ENCODE measurements around the gene ANKK1. TPM values are rescaled to one million over a fixed set of nuclear protein-coding genes. Genes with fewer than 3 reads are reported as not detected.

Gene ANKK1
- total and polyA plus RNA-seq, 10 of the 15 experiments (the other 5 are each of a cell fraction or from before 2014, with no cell fraction given): not detected

GRCh38 chr11:113370634-113371033 lies 16.9 kb upstream of the ANKK1 start:
- CTCF ChIA-PET: interaction anchor here (0.6 to 1.6 kb wide), 2 partner anchors 162 to 528 kb away, joined by 3 to 4 read pairs; no protein-coding TSS in a partner anchor
- 98% methylated on average over 5 of the region's 5 CpGs for WGBS (ENCODE audit: insufficient coverage, insufficient replicate concordance, low lambda C conversion rate, missing lambda C conversion rate)

More at GRCh38 chr11:113370634-113371033, 16.9 kb upstream of the ANKK1 start:
- H3K27me3 ChIP-seq (replicated peaks in 1 of 2; ENCODE audit: control insufficient read depth in 2 of 2, insufficient read depth in 2 of 2, low read length in 1 of 2): no peaks in the 10 kb centered on the region; a peak in 1 of 4 replicates
- H4K20me1 ChIP-seq (ENCODE audit: control insufficient read depth, insufficient read depth): no peaks in the 10 kb centered on the region
- in situ Hi-C loops (cut with MboI): no loop called here
- no peaks in the 10 kb centered on the region for H3K36me3 ChIP-seq (ENCODE audit: control insufficient read depth in 2 of 2, insufficient read depth in 2 of 2, low read length in 1 of 2)
- FAIRE-seq: no peak
- ChIA-PET RAD21 (ENCODE audit: unreplicated experiment) (no interaction called here), SMC1A (ENCODE audit: uncharacterized antibody, unreplicated experiment) (no interaction called here), POLR2A (no interaction called here)
- H3K9ac ChIP-seq (ENCODE audit: control insufficient read depth, insufficient read depth, low read length): no peak overlapping the region
- no peak overlapping the region for H3K4me3 ChIP-seq
- TF ChIP-seq ELK1 (IDR thresholded peaks at IDR 0.05; ENCODE audit: low read depth, low read length): no peak
- TF ChIP-seq KDM1A (IDR thresholded peaks at IDR 0.05; ENCODE audit: borderline replicate concordance): no peak
- TF ChIP-seq RCOR1 (conservative IDR thresholded peaks at IDR 0.05; ENCODE audit: low read depth, low read length): no peak
- TF ChIP-seq SRF (IDR thresholded peaks at IDR 0.05; ENCODE audit: low read depth in 2 of 2, low read length in 2 of 2): no peak
- no peak for TF ChIP-seq TCF7 (IDR thresholded peaks at IDR 0.05; ENCODE audit: borderline replicate concordance)
- no peak for TF ChIP-seq ETV6 (conservative IDR thresholded peaks at IDR 0.05 in 1 of 2, IDR thresholded peaks at IDR 0.05 in 1 of 2; ENCODE audit: borderline replicate concordance in 1 of 2, low read depth in 1 of 2)
- no peak for TF ChIP-seq SMC3 (IDR thresholded peaks at IDR 0.05; ENCODE audit: borderline replicate concordance, low read length)
- TF ChIP-seq PKNOX1 (IDR thresholded peaks at IDR 0.05): no peak
- TF ChIP-seq POLR2A (IDR thresholded peaks at IDR 0.05; ENCODE audit: low read depth, low read length): no peak
- no peak for TF ChIP-seq NFXL1 (IDR thresholded peaks at IDR 0.05; ENCODE audit: borderline replicate concordance)
- H3K79me2 ChIP-seq (ENCODE audit: control insufficient read depth, insufficient read depth, low read length): no peaks in the 10 kb centered on the region
- H3K9me3 ChIP-seq (replicated peaks; ENCODE audit: control insufficient read depth, insufficient read depth, low read length): no peaks in the 10 kb centered on the region
- no peak overlapping the region for H3K4me2 ChIP-seq (ENCODE audit: control insufficient read depth, insufficient read depth)
- H3K4me1 ChIP-seq (ENCODE audit: control insufficient read depth, insufficient read depth, low read length): no peaks in the 10 kb centered on the region
- H2AFZ ChIP-seq (ENCODE audit: control insufficient read depth, low read depth, low read length): no peak overlapping the region
- intact Hi-C loops (cut with micrococcal nuclease; ENCODE audit: unreplicated experiment): no loop called here
- DNase-seq (ENCODE audit: low read depth, low spot score): no peak
- no peak for ATAC-seq
- H3K27ac ChIP-seq (ENCODE audit: control insufficient read depth, insufficient read depth): no peak overlapping the region
- BruUV-seq (replicated peaks): no TSS peak

Measured in GM12878 (cell line).